Measurements from ENCODE around the gene STK32C. TPM values are rescaled to one million over a fixed set of nuclear protein-coding genes. Genes with fewer than 3 reads are reported as not detected.

Gene STK32C
- polyA plus RNA-seq, 2 donors = 4.5 to 5.6 TPM

- Histone ChIP-seq H3K27ac (ENCODE audit: low read depth in 2 of 2, low read length in 1 of 2) (no peak overlapping the region), H3K4me1 (ENCODE audit: control insufficient read depth in 2 of 2, insufficient read depth in 2 of 2, low read length in 1 of 2) (no peaks in the 10 kb centered on the region), H3K27me3 (ENCODE audit: control insufficient read depth in 1 of 2, insufficient read depth in 2 of 2, low read length in 2 of 2) (no peaks in the 10 kb centered on the region), H3K36me3 (ENCODE audit: control insufficient read depth in 2 of 2, insufficient read depth in 2 of 2, low read length in 1 of 2) (no peaks in the 10 kb centered on the region), H3K4me3 (ENCODE audit: low read depth in 1 of 2, low read length in 2 of 2) (no peak overlapping the region), H3K9me3 (ENCODE audit: control insufficient read depth in 2 of 2, insufficient read depth in 1 of 2, low read depth in 1 of 2, low read length in 1 of 2) (peaks cover 0 to 2% of the 10 kb centered on the region in 2 donors)
- 77 to 82% methylated on average over 5 of the region's 5 CpGs for WGBS, 2 donors
Measured at GRCh38 chr10:132291826-132292225, 15.9 kb downstream of the STK32C start.

- no peak overlapping the region for H3K27ac ChIP-seq (ENCODE audit: low read depth in 2 of 2, low read length in 1 of 2)
- WGBS, 2 donors = 86 to 90% methylated on average over 6 of the region's 6 CpGs
- peaks cover 0 to 2% of the 10 kb centered on the region in 2 donors for H3K9me3 ChIP-seq (ENCODE audit: control insufficient read depth in 2 of 2, insufficient read depth in 1 of 2, low read depth in 1 of 2, low read length in 1 of 2)
- no peaks in the 10 kb centered on the region for H3K36me3 ChIP-seq (ENCODE audit: control insufficient read depth in 2 of 2, insufficient read depth in 2 of 2, low read length in 1 of 2)
- no peaks in the 10 kb centered on the region for H3K27me3 ChIP-seq (ENCODE audit: control insufficient read depth in 1 of 2, insufficient read depth in 2 of 2, low read length in 2 of 2)
- H3K4me1 ChIP-seq (ENCODE audit: control insufficient read depth in 2 of 2, insufficient read depth in 2 of 2, low read length in 1 of 2) = no peaks in the 10 kb centered on the region
- no peak overlapping the region for H3K4me3 ChIP-seq (ENCODE audit: low read depth in 1 of 2, low read length in 2 of 2)
Measured at GRCh38 chr10:132290631-132291030, 17.1 kb downstream of the STK32C start.

DNA sequence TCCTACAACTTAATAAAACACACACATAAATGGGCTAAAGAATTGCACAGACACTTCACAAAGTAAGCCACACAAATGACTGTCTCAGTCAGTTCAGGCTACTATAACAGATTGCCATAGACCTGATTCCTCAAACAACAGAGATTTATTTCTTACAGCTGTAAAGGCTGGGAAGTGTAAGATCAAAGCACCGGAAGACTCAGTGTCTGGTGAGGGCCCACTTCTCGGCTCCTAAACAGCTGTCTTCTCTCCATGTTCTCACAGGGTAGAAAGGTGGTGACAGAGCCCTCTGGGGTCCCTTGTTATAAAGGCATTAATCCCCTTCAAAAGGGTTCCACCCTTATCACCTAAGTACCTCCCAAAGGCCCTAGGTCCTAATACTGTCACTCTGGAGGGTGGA, 18.3 kb downstream of the STK32C start:
- H3K9me3 ChIP-seq (ENCODE audit: control insufficient read depth in 2 of 2, insufficient read depth in 1 of 2, low read depth in 1 of 2, low read length in 1 of 2) = peaks cover 0 to 2% of the 10 kb centered on the region in 2 donors
- no peaks in the 10 kb centered on the region for H3K4me1 ChIP-seq (ENCODE audit: control insufficient read depth in 2 of 2, insufficient read depth in 2 of 2, low read length in 1 of 2)
- no peaks in the 10 kb centered on the region for H3K36me3 ChIP-seq (ENCODE audit: control insufficient read depth in 2 of 2, insufficient read depth in 2 of 2, low read length in 1 of 2)
- no peak overlapping the region for H3K27ac ChIP-seq (ENCODE audit: low read depth in 2 of 2, low read length in 1 of 2)
- H3K27me3 ChIP-seq (ENCODE audit: control insufficient read depth in 1 of 2, insufficient read depth in 2 of 2, low read length in 2 of 2) = no peaks in the 10 kb centered on the region
- 87 to 88% methylated on average over 2 of the region's 2 CpGs for WGBS, 2 donors
- no peak overlapping the region for H3K4me3 ChIP-seq (ENCODE audit: low read depth in 1 of 2, low read length in 2 of 2)

DNA sequence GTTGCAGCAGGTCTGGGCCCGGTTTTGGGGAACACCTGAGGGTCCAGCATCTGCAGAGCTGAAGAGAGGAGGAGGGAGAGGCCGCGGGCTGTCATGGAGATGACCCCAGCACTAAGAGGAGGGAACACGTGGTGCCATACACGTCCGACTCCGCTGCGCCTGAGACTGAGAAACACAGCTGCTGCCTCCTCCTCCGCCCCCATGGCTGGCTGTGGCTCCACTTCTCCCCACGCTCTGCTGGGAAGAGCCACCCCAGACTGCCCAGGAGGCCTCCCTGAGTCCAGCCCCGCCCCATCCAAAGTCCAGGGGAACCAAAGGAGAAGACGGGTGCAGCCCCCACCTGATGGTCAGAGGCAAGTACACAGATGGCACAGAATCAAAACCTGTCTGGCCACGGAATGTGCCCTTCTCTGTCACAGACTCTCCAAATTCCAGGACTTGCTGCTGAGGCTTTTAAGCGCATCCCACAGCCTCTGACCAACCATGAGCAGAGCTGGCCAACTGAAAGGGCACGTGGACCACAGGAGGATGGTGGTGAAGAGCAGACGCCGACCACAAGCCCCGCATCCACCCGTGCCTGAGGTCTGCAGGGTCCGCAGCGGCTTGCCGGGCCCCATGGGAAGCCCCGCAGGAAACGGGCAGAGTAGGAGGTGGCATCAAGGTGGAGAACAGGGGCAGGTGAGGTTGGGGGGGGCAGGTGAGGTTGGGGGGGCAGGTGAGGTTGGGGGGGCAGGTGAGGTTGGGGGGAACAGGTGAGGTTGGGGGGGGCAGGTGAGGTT, 24.0 kb downstream of the STK32C start:
- WGBS, 2 donors = 67% methylated on average over 24 of the region's 24 CpGs
- Histone ChIP-seq H3K27ac (ENCODE audit: low read depth in 2 of 2, low read length in 1 of 2) (no peak overlapping the region), H3K27me3 (ENCODE audit: control insufficient read depth in 1 of 2, insufficient read depth in 2 of 2, low read length in 2 of 2) (no peaks in the 10 kb centered on the region), H3K9me3 (ENCODE audit: control insufficient read depth in 2 of 2, insufficient read depth in 1 of 2, low read depth in 1 of 2, low read length in 1 of 2) (peaks cover 0 to 5% of the 10 kb centered on the region in 2 donors), H3K36me3 (ENCODE audit: control insufficient read depth in 2 of 2, insufficient read depth in 2 of 2, low read length in 1 of 2) (no peaks in the 10 kb centered on the region), H3K4me3 (ENCODE audit: low read depth in 1 of 2, low read length in 2 of 2) (no peak overlapping the region), H3K4me1 (ENCODE audit: control insufficient read depth in 2 of 2, insufficient read depth in 2 of 2, low read length in 1 of 2) (no peaks in the 10 kb centered on the region)

- H3K27ac ChIP-seq (ENCODE audit: low read depth in 2 of 2, low read length in 1 of 2) = no peak overlapping the region
Measured at GRCh38 chr10:132282667-132283603, 24.8 kb downstream of the STK32C start.

GRCh38 chr10:132281915-132282666, 25.7 kb downstream of the STK32C start:
- no peaks in the 10 kb centered on the region for H3K4me1 ChIP-seq (ENCODE audit: control insufficient read depth in 2 of 2, insufficient read depth in 2 of 2, low read length in 1 of 2)
- H3K36me3 ChIP-seq (ENCODE audit: control insufficient read depth in 2 of 2, insufficient read depth in 2 of 2, low read length in 1 of 2) = no peaks in the 10 kb centered on the region
- H3K27ac ChIP-seq (ENCODE audit: low read depth in 2 of 2, low read length in 1 of 2) = no peak overlapping the region
- H3K9me3 ChIP-seq (ENCODE audit: control insufficient read depth in 2 of 2, insufficient read depth in 1 of 2, low read depth in 1 of 2, low read length in 1 of 2) = peaks cover 0 to 5% of the 10 kb centered on the region in 2 donors
- no peak overlapping the region for H3K4me3 ChIP-seq (ENCODE audit: low read depth in 1 of 2, low read length in 2 of 2)
- 63 to 64% methylated on average over 34 of the region's 34 CpGs for WGBS, 2 donors
- no peaks in the 10 kb centered on the region for H3K27me3 ChIP-seq (ENCODE audit: control insufficient read depth in 1 of 2, insufficient read depth in 2 of 2, low read length in 2 of 2)

More at GRCh38 chr10:132282667-132283603, 24.8 kb downstream of the STK32C start:
- 54% methylated on average over 36 of the region's 36 CpGs for WGBS, 2 donors
- no peaks in the 10 kb centered on the region for H3K4me1 ChIP-seq (ENCODE audit: control insufficient read depth in 2 of 2, insufficient read depth in 2 of 2, low read length in 1 of 2)
- no peak overlapping the region for H3K4me3 ChIP-seq (ENCODE audit: low read depth in 1 of 2, low read length in 2 of 2)
- no peaks in the 10 kb centered on the region for H3K36me3 ChIP-seq (ENCODE audit: control insufficient read depth in 2 of 2, insufficient read depth in 2 of 2, low read length in 1 of 2)
- peaks cover 0 to 5% of the 10 kb centered on the region in 2 donors for H3K9me3 ChIP-seq (ENCODE audit: control insufficient read depth in 2 of 2, insufficient read depth in 1 of 2, low read depth in 1 of 2, low read length in 1 of 2)
- no peaks in the 10 kb centered on the region for H3K27me3 ChIP-seq (ENCODE audit: control insufficient read depth in 1 of 2, insufficient read depth in 2 of 2, low read length in 2 of 2)

DNA sequence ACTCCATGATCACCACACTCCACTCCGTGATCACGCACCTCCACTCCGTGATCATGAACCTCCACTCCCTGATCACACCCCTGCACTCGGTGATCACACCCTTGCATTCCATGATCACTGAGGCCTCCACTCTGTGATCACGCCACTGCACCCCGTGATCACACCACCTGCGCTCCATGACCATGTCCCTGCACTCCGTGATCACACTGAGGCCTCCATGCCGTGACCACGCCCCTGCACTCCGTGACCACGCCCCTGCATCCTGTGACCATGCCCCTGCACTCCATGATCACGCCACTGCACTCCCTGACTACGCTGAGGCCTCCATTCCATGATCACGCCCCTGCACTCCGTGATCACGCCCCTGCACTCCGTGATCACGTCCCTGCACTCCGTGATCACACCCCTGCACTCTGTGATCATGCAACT, 27.1 kb downstream of the STK32C start:
- Histone ChIP-seq H3K9me3 (ENCODE audit: control insufficient read depth in 2 of 2, insufficient read depth in 1 of 2, low read depth in 1 of 2, low read length in 1 of 2) (peaks cover 0 to 5% of the 10 kb centered on the region in 2 donors), H3K36me3 (ENCODE audit: control insufficient read depth in 2 of 2, insufficient read depth in 2 of 2, low read length in 1 of 2) (no peaks in the 10 kb centered on the region), H3K4me3 (ENCODE audit: low read depth in 1 of 2, low read length in 2 of 2) (no peak overlapping the region), H3K27ac (ENCODE audit: low read depth in 2 of 2, low read length in 1 of 2) (no peak overlapping the region), H3K4me1 (ENCODE audit: control insufficient read depth in 2 of 2, insufficient read depth in 2 of 2, low read length in 1 of 2) (no peaks in the 10 kb centered on the region), H3K27me3 (ENCODE audit: control insufficient read depth in 1 of 2, insufficient read depth in 2 of 2, low read length in 2 of 2) (no peaks in the 10 kb centered on the region)
- WGBS, 2 donors = 93% methylated on average over 20 of the region's 20 CpGs

GRCh38 chr10:132279873-132280645, 27.7 kb downstream of the STK32C start:
- Histone ChIP-seq H3K4me1 (ENCODE audit: control insufficient read depth in 2 of 2, insufficient read depth in 2 of 2, low read length in 1 of 2) (no peaks in the 10 kb centered on the region), H3K4me3 (ENCODE audit: low read depth in 1 of 2, low read length in 2 of 2) (no peak overlapping the region), H3K36me3 (ENCODE audit: control insufficient read depth in 2 of 2, insufficient read depth in 2 of 2, low read length in 1 of 2) (no peaks in the 10 kb centered on the region), H3K27me3 (ENCODE audit: control insufficient read depth in 1 of 2, insufficient read depth in 2 of 2, low read length in 2 of 2) (no peaks in the 10 kb centered on the region), H3K27ac (ENCODE audit: low read depth in 2 of 2, low read length in 1 of 2) (no peak overlapping the region), H3K9me3 (ENCODE audit: control insufficient read depth in 2 of 2, insufficient read depth in 1 of 2, low read depth in 1 of 2, low read length in 1 of 2) (peaks cover 0 to 5% of the 10 kb centered on the region in 2 donors)
- WGBS, 2 donors = 90 to 91% methylated on average over 43 of the region's 43 CpGs

Measured in esophagus (tissue), 2 donors.